Upper lobe of left lung (tissue), 6 donors: ENCODE data around the gene NOSTRIN. TPM values are rescaled to one million over a fixed set of nuclear protein-coding genes. Genes with fewer than 3 reads are reported as not detected.

Experiments
- ATAC-seq, 2 donors: fragments of 200-7000 bp; cut with Tn5 transposase; one replicate each; pipeline ENCODE4 v1.9.1; 2022; ENCODE audit warnings: mild to moderate bottlenecking in 2 of 2, moderate library complexity in 2 of 2; ENCODE audit not compliant: low FRiP score in 2 of 2
- DNase-seq, 2 donors: peaks; one replicate each; pipeline ENCODE4 v3.0.0-alpha.2; 2019 to 2020
- H3K27ac ChIP-seq, 4 donors: fragments of 200-600 bp; sonication (generic); one replicate each; pipeline ENCODE4 v1.5.1; 2016 to 2019
- H3K27me3 ChIP-seq, 4 donors: fragments of 200-600 bp; sonication (generic); one replicate each; pipeline ENCODE4 v1.5.1; 2017 to 2019
- H3K36me3 ChIP-seq, 4 donors: fragments of 200-600 bp; sonication (generic); one replicate each; pipeline ENCODE4 v1.5.1; 2016 to 2019
- H3K4me1 ChIP-seq, 4 donors: fragments of 200-600 bp; sonication (generic); one replicate each; pipeline ENCODE4 v1.5.1; 2018 to 2019
- H3K4me3 ChIP-seq, 4 donors: fragments of 200-600 bp; sonication (generic); one replicate each; pipeline ENCODE4 v1.5.1; 2017 to 2019; ENCODE audit warnings: mild to moderate bottlenecking in 2 of 4, moderate library complexity in 1 of 4
- H3K9me3 ChIP-seq, 4 donors: fragments of 200-600 bp; sonication (generic); one replicate each; pipeline ENCODE4 v1.5.1; 2018 to 2019
- EP300 ChIP-seq, 4 donors: sonication (generic); formaldehyde crosslinking; IDR thresholded peaks; one replicate each; pipeline ENCODE4 v1.5.1; 2017; ENCODE audit warnings: antibody characterized with exemption in 4 of 4, control low read depth in 2 of 4
- POLR2A ChIP-seq, 4 donors: fragments of 450-650 bp; IDR thresholded peaks; one replicate each; pipeline ENCODE4 v1.5.1; 2016 to 2017; ENCODE audit warnings: antibody characterized with exemption in 4 of 4, mild to moderate bottlenecking in 2 of 4
- POLR2AphosphoS5 ChIP-seq, 2 donors: sonication (generic); formaldehyde crosslinking; IDR thresholded peaks; one replicate each; pipeline ENCODE4 v1.5.1; 2017; ENCODE audit warnings: antibody characterized with exemption in 2 of 2
- WGBS, 2 donors: methylation state at CpG; one replicate each; pipeline ENCODE4 v1.1.5; 2017 to 2018; 5-methylcytosine and 5-hydroxymethylcytosine counted together
- total RNA-seq, 6 donors: library from RNA; depleted of rRNA in 4 of 6; stranded (reverse); fragments of >200 nt in 4 of 6; gene quantifications; one replicate each; pipeline versions ENCODE4 v1.1.0 to v1.2.1, GENCODE V29; 2016 to 2021
- TF ChIP-seq, protein P1 (sequence below), 6 experiments: fragments of 450-650 bp in 4 of 6; fragments of 200-600 bp in 2 of 6; sonication (generic) in 2 of 6; IDR thresholded peaks; one replicate each; pipeline ENCODE4 v1.5.1; 2016 to 2019; ENCODE audit warnings: antibody characterized with exemption in 6 of 6
- donor health status: DM: no; HTN: no; CAD: no; lungs with moderate emphysema.
- donor health status: DM: no; HTN: yes; CAD: no; lungs with severe emphysema.

Gene NOSTRIN
- total RNA-seq, 6 donors from 2014 or later, result 33.5 to 110 (median 39.6) TPM

DNA sequence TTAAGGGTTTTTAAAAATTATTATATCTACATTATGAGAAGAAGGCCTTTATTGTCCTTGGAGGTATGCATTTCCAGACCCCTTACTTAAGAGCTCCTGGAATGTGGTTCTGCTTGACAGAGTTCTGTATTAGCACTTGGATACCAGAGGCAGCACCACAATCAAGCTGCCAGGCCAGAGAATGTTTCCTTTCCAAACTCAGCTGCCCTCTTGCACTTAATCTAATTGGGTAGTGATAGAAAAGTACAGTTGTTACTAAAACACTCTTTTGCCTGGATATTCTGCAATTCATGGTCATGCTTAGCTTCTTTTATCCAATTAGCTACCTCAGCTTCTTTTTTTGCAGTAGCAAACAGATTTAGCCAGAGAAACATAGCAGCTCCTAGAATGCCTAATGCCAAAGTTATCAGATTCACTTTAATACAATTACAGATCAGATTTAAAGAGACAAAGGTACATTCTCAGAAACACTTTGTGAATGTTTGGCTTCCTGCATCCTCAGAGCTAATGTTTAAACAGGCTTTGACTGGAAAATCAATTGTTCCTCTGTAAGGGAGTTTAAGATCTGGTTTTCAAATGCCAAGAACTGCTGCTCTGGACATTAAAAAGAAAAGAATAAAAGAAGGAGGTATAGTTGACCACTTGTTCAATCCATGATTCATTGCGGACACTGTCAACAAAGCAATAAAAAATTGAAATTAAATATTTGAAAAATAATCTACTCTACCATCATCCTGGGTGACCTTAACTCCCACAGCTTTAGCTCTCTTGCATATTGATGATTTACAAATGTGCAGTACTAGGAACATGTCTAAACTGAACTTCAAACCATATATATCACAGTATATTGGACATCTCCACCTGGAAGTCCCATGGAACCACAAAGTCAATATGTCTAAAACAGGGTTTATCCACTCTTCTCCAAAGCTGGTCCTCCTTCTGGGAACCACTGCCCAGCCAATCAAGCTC, 12.8 kb downstream of the NOSTRIN start:
- peak overlapping the region in 2 of 4 donors; percentile 13 to 45 for H3K27ac ChIP-seq
- TF ChIP-seq EP300 (IDR thresholded peaks at IDR 0.05), result no peak
- TF ChIP-seq POLR2A (IDR thresholded peaks at IDR 0.05), result no peak
- no peak for TF ChIP-seq POLR2AphosphoS5 (IDR thresholded peaks at IDR 0.05)
- TF ChIP-seq, protein P1, sequence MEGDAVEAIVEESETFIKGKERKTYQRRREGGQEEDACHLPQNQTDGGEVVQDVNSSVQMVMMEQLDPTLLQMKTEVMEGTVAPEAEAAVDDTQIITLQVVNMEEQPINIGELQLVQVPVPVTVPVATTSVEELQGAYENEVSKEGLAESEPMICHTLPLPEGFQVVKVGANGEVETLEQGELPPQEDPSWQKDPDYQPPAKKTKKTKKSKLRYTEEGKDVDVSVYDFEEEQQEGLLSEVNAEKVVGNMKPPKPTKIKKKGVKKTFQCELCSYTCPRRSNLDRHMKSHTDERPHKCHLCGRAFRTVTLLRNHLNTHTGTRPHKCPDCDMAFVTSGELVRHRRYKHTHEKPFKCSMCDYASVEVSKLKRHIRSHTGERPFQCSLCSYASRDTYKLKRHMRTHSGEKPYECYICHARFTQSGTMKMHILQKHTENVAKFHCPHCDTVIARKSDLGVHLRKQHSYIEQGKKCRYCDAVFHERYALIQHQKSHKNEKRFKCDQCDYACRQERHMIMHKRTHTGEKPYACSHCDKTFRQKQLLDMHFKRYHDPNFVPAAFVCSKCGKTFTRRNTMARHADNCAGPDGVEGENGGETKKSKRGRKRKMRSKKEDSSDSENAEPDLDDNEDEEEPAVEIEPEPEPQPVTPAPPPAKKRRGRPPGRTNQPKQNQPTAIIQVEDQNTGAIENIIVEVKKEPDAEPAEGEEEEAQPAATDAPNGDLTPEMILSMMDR (IDR thresholded peaks at IDR 0.05), result no peak
- no peaks in the 10 kb centered on the region for H3K9me3 ChIP-seq
- H3K27me3 ChIP-seq, result no peaks in the 10 kb centered on the region
- 87 to 94% methylated on average over 1 of the region's 1 CpG for WGBS, 2 donors
- ATAC-seq (no peak), DNase-seq (no peak)
- H3K4me1 ChIP-seq, result peaks cover 0 to 17% (median 3%) of the 10 kb centered on the region in 4 donors
- H3K36me3 ChIP-seq, result peaks cover 0 to 18% (median 0%) of the 10 kb centered on the region in 4 donors
- H3K4me3 ChIP-seq, result no peak overlapping the region

DNA sequence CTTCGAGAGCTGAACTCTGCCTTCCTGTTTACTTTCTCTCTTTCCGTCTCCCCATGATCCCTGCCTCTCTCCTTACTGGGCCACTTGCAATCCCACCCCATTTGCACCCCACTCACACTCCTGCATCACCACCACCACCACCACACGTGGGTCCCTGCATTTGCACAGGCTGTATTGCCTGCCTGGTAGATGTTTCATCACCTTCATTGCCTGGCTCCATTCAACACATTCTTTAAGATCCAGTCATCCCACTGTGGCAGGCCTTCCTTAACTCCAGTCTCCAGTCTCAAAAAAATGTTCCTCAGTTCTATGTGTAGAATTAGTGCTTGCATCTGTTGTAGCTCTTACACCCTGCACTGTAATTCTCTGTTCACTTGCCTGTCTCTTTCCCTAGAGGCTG, 13.9 kb downstream of the NOSTRIN start:
- peaks cover 0 to 18% (median 2%) of the 10 kb centered on the region in 4 donors for H3K4me1 ChIP-seq
- ATAC-seq (no peak), DNase-seq (no peak)
- H3K27ac ChIP-seq, result peak overlapping the region in 2 of 4 donors; percentile 13 to 45
- H3K4me3 ChIP-seq, result no peak overlapping the region
- no peak for TF ChIP-seq POLR2A (IDR thresholded peaks at IDR 0.05)
- TF ChIP-seq, protein P1 (IDR thresholded peaks at IDR 0.05), result no peak
- TF ChIP-seq EP300 (IDR thresholded peaks at IDR 0.05), result no peak
- H3K9me3 ChIP-seq, result no peaks in the 10 kb centered on the region
- no peaks in the 10 kb centered on the region for H3K27me3 ChIP-seq
- peaks cover 0 to 23% (median 0%) of the 10 kb centered on the region in 4 donors for H3K36me3 ChIP-seq
- 72 to 77% methylated on average over 3 of the region's 3 CpGs for WGBS, 2 donors

DNA sequence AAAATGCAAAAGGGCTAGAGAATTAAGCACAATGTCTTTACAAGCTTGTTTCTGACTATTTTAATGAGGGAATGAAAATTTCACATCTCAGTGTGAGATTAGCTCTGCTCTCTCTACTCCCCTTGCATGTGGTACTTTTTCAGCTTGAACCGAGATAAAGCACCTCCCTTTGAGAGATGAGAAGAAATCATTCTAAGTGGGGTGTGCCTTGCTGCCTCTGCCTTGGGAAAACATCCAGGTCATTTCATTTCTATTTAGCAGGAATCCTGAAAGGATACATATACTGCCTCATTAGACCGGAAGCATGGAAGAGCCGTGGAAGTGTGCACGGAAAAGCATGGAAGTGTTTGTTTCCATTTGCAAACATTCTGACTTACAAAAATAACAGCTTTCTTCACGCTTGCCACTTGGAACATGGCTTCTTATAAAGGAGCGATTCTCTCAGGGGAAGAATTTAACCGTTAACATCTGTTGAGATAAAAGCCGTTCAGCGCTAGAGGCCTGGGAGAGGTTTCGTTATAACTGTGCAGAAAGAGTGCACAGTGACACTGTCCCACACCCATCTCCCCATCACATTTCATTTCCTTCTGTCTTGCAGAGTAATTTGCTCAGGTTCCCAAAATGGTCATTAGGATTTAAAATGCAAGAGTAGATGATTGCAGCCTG, 16.7 kb downstream of the NOSTRIN start:
- ATAC-seq, result no peak
- DNase-seq, result no peak
- H3K36me3 ChIP-seq, result peaks cover 0 to 11% (median 0%) of the 10 kb centered on the region in 4 donors
- WGBS, 2 donors, result 56 to 60% methylated on average over 10 of the region's 10 CpGs
- TF ChIP-seq, protein P1 (IDR thresholded peaks at IDR 0.05), result no peak
- TF ChIP-seq POLR2AphosphoS5 (IDR thresholded peaks at IDR 0.05), result no peak
- TF ChIP-seq POLR2A (IDR thresholded peaks at IDR 0.05), result no peak
- TF ChIP-seq EP300 (IDR thresholded peaks at IDR 0.05), result no peak
- peak overlapping the region in 1 of 4 donors; percentile 50 for H3K27ac ChIP-seq
- H3K4me3 ChIP-seq, result no peak overlapping the region
- H3K27me3 ChIP-seq, result no peaks in the 10 kb centered on the region
- no peaks in the 10 kb centered on the region for H3K9me3 ChIP-seq
- H3K4me1 ChIP-seq, result peaks cover 0 to 15% (median 2%) of the 10 kb centered on the region in 4 donors

DNA sequence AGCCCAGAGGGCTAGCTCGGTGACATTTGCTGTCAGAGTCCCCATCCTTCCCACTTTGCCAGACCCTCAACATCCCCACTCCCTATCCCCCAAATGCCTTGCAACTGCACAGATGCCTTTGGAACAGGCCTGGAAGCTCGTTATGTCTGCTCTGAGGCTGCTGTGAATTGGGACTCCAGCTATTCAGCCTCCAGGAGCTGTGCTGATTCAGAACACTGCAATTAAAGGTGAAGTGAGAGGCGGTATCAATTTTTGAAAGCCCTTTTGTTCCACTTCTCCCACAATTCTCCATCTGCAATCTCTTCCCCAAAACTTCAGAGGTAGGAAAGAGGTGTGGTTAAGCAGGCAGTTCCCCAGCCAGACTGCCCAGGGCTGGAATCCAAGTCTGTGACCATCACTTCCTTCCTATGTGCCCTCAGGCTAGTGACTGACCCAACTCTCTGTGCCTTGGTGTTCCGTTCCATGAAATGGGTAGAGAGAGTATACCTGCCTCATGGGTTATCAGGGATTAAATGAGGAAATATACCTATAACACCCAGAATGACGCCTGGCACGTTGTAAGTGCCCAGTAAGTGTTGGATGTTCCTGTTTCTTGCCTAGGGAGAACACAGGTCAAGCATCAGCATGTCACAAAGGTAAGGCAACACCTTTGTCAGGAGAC, 17.5 kb downstream of the NOSTRIN start:
- Histone ChIP-seq H3K27ac (peak overlapping the region in 1 of 4 donors; percentile 8), H3K9me3 (no peaks in the 10 kb centered on the region), H3K36me3 (peaks cover 0 to 11% (median 0%) of the 10 kb centered on the region in 4 donors), H3K27me3 (no peaks in the 10 kb centered on the region), H3K4me3 (no peak overlapping the region), H3K4me1 (peaks cover 0 to 13% (median 2%) of the 10 kb centered on the region in 4 donors)
- DNase-seq (no peak), ATAC-seq (no peak)
- TF ChIP-seq POLR2A (IDR thresholded peaks at IDR 0.05), result no peak
- TF ChIP-seq POLR2AphosphoS5 (IDR thresholded peaks at IDR 0.05), result no peak
- no peak for TF ChIP-seq EP300 (IDR thresholded peaks at IDR 0.05)
- TF ChIP-seq, protein P1 (IDR thresholded peaks at IDR 0.05), result no peak
- 83 to 88% methylated on average over 6 of the region's 6 CpGs for WGBS, 2 donors
